Ramos (cell line): ENCODE results near the gene TRIM14.

Source experiments
- in situ Hi-C: fragments of 300-500 bp; cut with MboI; formaldehyde crosslinking; loops from one replicate; pipeline ENCODE4 v1.14.3; 2022; ENCODE audit warnings: low sequenced_read_pairs; ENCODE audit not compliant: unreplicated experiment

TRIM14 gene

GRCh38 chr9:98118640-98119601, at the start of gene TRIM14:
Gene TRIM14 (minus strand): TSS chr9:98119222. CDS start chr9:98119188, 34 bp downstream.
- in situ Hi-C loops = loop anchor here (25.0 kb wide), 1 partner anchor 1968 kb away; the partner anchor contains the start of genes ERP44 and INVS

- in situ Hi-C loops = no loop called here
These were observed 49.2 kb upstream of the TRIM14 start for GRCh38 chr9:98168153-98168780.

- in situ Hi-C loops = no loop called here
These were observed 45.9 kb upstream of the TRIM14 start for GRCh38 chr9:98164912-98165311.

GRCh38 chr9:98162613-98163012, 43.6 kb upstream of the TRIM14 start:
- in situ Hi-C loops = no loop called here

GRCh38 chr9:98161851-98162250, 42.8 kb upstream of the TRIM14 start:
- in situ Hi-C loops = no loop called here

GRCh38 chr9:98159790-98160189, 40.8 kb upstream of the TRIM14 start:
- in situ Hi-C loops = no loop called here

- in situ Hi-C loops = no loop called here
These were observed 40.3 kb upstream of the TRIM14 start for GRCh38 chr9:98159301-98159700.

GRCh38 chr9:98158071-98158831, 39.2 kb upstream of the TRIM14 start:
- in situ Hi-C loops = no loop called here

GRCh38 chr9:98157372-98157771, 38.4 kb upstream of the TRIM14 start:
- in situ Hi-C loops = no loop called here

GRCh38 chr9:98154678-98155077, 35.7 kb upstream of the TRIM14 start:
- in situ Hi-C loops = no loop called here

GRCh38 chr9:98152526-98152925, 33.5 kb upstream of the TRIM14 start:
- in situ Hi-C loops = no loop called here

GRCh38 chr9:98150721-98151120, 31.7 kb upstream of the TRIM14 start:
- in situ Hi-C loops = no loop called here

GRCh38 chr9:98150164-98150563, 31.1 kb upstream of the TRIM14 start:
- in situ Hi-C loops = no loop called here

GRCh38 chr9:98149422-98149821, 30.4 kb upstream of the TRIM14 start:
- in situ Hi-C loops = no loop called here

GRCh38 chr9:98148486-98148885, 29.5 kb upstream of the TRIM14 start:
- in situ Hi-C loops = no loop called here

- in situ Hi-C loops = no loop called here
These were observed 28.6 kb upstream of the TRIM14 start for GRCh38 chr9:98147582-98147981.

- in situ Hi-C loops = no loop called here
These were observed 27.3 kb upstream of the TRIM14 start for GRCh38 chr9:98146101-98146991.

GRCh38 chr9:98144631-98145030, 25.6 kb upstream of the TRIM14 start:
- in situ Hi-C loops = no loop called here

GRCh38 chr9:98144076-98144475, 25.1 kb upstream of the TRIM14 start:
- in situ Hi-C loops = no loop called here
